Lung (tissue), 12 donors: ENCODE data around the gene BRD7. TPM values are rescaled to one million over a fixed set of nuclear protein-coding genes. Genes with fewer than 3 reads are reported as not detected.

Experiments used
- ATAC-seq: fragments of 200-7000 bp; cut with Tn5 transposase; one replicate; pipeline ENCODE4 v1.9.1; 2020; ENCODE audit warnings: moderate number of reproducible peaks; ENCODE audit not compliant: insufficient read depth, low FRiP score
- DNase-seq, 3 donors: peaks; one replicate each; pipeline ENCODE4 v3.0.0-alpha.2; 2013 to 2017
- H3K27ac ChIP-seq, 2 donors: one replicate each; pipeline ENCODE4 v1.5.1; 2013; ENCODE audit warnings: mild to moderate bottlenecking in 2 of 2, moderate library complexity in 2 of 2, control low read depth in 1 of 2, inconsistent platforms in 1 of 2, low read depth in 1 of 2, low read length in 1 of 2
- H3K27me3 ChIP-seq, 3 donors: one replicate each; pipeline ENCODE4 v1.5.1; 2013; ENCODE audit warnings: low read length in 2 of 3; ENCODE audit not compliant: control insufficient read depth in 3 of 3, insufficient read depth in 3 of 3
- H3K36me3 ChIP-seq, 4 donors: one replicate each; pipeline ENCODE4 v1.5.1; 2013; ENCODE audit warnings: low read length in 4 of 4, mild to moderate bottlenecking in 1 of 4, moderate library complexity in 1 of 4; ENCODE audit not compliant: control insufficient read depth in 4 of 4, insufficient read depth in 4 of 4
- H3K4me1 ChIP-seq, 5 donors: one replicate each; pipeline ENCODE4 v1.5.1; 2013; ENCODE audit warnings: low read length in 5 of 5, mild to moderate bottlenecking in 2 of 5, moderate library complexity in 1 of 5; ENCODE audit not compliant: control insufficient read depth in 5 of 5, insufficient read depth in 5 of 5
- H3K4me3 ChIP-seq: one replicate; pipeline ENCODE4 v1.5.1; 2013; ENCODE audit warnings: mild to moderate bottlenecking, control low read depth, moderate library complexity
- H3K9ac ChIP-seq, 2 donors: one replicate each; pipeline ENCODE4 v1.5.1; 2013; ENCODE audit warnings: low read length in 2 of 2, control low read depth in 1 of 2; ENCODE audit not compliant: insufficient read depth in 1 of 2
- H3K9me3 ChIP-seq, 4 donors: one replicate each; pipeline ENCODE4 v1.5.1; 2013; ENCODE audit warnings: low read length in 3 of 4, mild to moderate bottlenecking in 1 of 4, moderate library complexity in 1 of 4; ENCODE audit not compliant: control insufficient read depth in 4 of 4, insufficient read depth in 3 of 4
- WGBS, 2 donors: extraction: QIAGEN DNeasy Blood & Tissue Kit; methylation state at CpG; one replicate each; pipeline ENCODE4 v1.1.7; 2013; 5-methylcytosine and 5-hydroxymethylcytosine counted together
- polyA plus RNA-seq, 2 donors: library from polyadenylated mRNA; stranded (reverse); fragments of 200-250 nt; gene quantifications; one replicate each; pipeline ENCODE4 v1.2.1, GENCODE V29; 2013
- total RNA-seq, 2 donors: library from RNA; depleted of rRNA in 1 of 2; stranded (reverse); fragments of >200 nt in 1 of 2; gene quantifications; one replicate each; pipeline ENCODE4 v1.2.1, GENCODE V29; 2014 to 2021
- TF ChIP-seq, protein P1 (sequence below): IDR thresholded peaks from 2 replicates; pipeline ENCODE4 v1.5.1; 2012; ENCODE audit warnings: mild to moderate bottlenecking; ENCODE audit errors: control extremely low read depth, extremely low read depth
- donor health status: control.
- donor health status: control.
- donor health status: Bipolar disorder and iron deficiency.
- donor health status: healthy.
- donor health status: DM: yes; HTN: yes; CAD: no.

Gene BRD7
- total and polyA plus RNA-seq, 4 donors = 33.9 to 54.6 (median 53.5) TPM

DNA sequence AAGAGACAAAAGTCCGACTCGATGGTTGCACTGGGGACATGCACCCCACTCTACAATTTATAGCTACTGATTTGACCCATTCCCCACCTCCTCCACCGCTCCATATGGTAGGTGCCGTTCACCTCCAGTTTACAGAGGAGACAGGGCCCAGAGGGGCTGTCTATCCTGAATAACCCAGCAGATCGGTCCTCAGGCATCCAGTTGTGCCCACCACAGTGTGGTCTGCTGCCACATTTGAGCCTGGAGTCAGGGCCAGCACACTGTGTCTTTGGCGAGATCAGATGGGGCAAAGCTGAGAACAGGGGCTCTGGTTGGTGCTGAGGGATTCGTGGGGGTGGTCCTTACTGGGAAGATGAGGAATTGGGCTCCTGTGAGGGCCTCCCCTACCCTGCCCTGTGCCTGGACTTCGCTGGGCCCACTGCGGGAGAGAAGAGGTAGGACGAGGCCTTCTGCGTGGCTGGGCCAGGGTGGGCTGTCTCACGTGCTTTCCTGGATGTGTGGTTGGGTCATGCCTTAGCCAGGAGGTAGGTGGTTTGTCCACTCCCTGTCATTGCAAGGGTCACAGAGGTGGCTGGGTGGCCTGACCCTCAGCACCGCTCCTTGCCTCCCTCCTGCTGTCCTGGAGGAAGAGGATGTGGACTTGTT, 99.6 kb downstream of the BRD7 start:
- TF ChIP-seq, protein P1, sequence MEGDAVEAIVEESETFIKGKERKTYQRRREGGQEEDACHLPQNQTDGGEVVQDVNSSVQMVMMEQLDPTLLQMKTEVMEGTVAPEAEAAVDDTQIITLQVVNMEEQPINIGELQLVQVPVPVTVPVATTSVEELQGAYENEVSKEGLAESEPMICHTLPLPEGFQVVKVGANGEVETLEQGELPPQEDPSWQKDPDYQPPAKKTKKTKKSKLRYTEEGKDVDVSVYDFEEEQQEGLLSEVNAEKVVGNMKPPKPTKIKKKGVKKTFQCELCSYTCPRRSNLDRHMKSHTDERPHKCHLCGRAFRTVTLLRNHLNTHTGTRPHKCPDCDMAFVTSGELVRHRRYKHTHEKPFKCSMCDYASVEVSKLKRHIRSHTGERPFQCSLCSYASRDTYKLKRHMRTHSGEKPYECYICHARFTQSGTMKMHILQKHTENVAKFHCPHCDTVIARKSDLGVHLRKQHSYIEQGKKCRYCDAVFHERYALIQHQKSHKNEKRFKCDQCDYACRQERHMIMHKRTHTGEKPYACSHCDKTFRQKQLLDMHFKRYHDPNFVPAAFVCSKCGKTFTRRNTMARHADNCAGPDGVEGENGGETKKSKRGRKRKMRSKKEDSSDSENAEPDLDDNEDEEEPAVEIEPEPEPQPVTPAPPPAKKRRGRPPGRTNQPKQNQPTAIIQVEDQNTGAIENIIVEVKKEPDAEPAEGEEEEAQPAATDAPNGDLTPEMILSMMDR = no peak
- H3K36me3 ChIP-seq = no peaks in the 10 kb centered on the region
- peaks cover 0 to 18% (median 13%) of the 10 kb centered on the region in 5 donors for H3K4me1 ChIP-seq
- ATAC-seq = no peak
- no peaks in the 10 kb centered on the region for H3K27me3 ChIP-seq
- no peak for DNase-seq
- H3K4me3 ChIP-seq = no peak overlapping the region
- peaks cover 0 to 2% (median 0%) of the 10 kb centered on the region in 4 donors for H3K9me3 ChIP-seq
- H3K9ac ChIP-seq = no peak overlapping the region
- 95 to 96% methylated on average over 13 of the region's 13 CpGs for WGBS, 2 donors
- no peak overlapping the region for H3K27ac ChIP-seq

GRCh38 chr16:50268352-50268751, 100.4 kb downstream of the BRD7 start:
- Histone ChIP-seq H3K9ac (no peak overlapping the region), H3K27me3 (no peaks in the 10 kb centered on the region), H3K4me1 (peaks cover 0 to 18% (median 9%) of the 10 kb centered on the region in 5 donors), H3K27ac (no peak overlapping the region), H3K9me3 (peaks cover 0 to 2% (median 0%) of the 10 kb centered on the region in 4 donors), H3K36me3 (no peaks in the 10 kb centered on the region), H3K4me3 (no peak overlapping the region)
- ATAC-seq (no peak), DNase-seq (no peak)
- TF ChIP-seq, protein P1 = no peak
- 79 to 83% methylated on average over 5 of the region's 5 CpGs for WGBS, 2 donors

DNA sequence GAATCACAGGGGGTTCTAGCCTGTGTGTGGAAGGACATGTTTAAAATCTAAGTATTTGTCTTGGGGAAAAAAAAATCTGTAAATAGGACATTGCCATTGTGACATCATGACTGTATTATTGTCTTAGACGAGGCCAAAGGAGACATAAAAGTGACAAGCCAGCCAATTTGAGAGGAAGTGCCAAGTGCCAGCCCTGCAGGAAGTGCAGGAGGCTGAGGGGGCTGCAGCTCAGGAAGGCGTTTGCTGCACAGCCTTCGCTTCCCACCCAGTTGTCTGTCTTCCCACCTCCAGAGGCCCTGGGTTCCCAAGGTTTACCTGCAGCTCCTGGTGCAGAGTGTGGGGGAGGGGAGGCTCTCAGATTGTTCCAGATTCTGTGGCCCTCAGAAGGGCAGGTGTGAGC, 101.1 kb downstream of the BRD7 start:
- Histone ChIP-seq H3K4me1 (peaks cover 0 to 18% (median 9%) of the 10 kb centered on the region in 5 donors), H3K27ac (peak overlapping the region in 1 of 2 donors; percentile 63), H3K9me3 (peaks cover 0 to 2% (median 0%) of the 10 kb centered on the region in 4 donors), H3K27me3 (no peaks in the 10 kb centered on the region), H3K36me3 (no peaks in the 10 kb centered on the region), H3K9ac (no peak overlapping the region), H3K4me3 (no peak overlapping the region)
- ATAC-seq (no peak), DNase-seq (no peak)
- WGBS, 2 donors = 14 to 29% methylated on average over 3 of the region's 3 CpGs
- TF ChIP-seq, protein P1 = no peak
